Activated B cell treated with CpG ODN at 0.5 μM for 24 hours (primary cell): ENCODE results near the gene PDGFB. TPM values are rescaled to one million over a fixed set of nuclear protein-coding genes. Genes with fewer than 3 reads are reported as not detected.

Experiments used
- ATAC-seq: fragments of 200-7000 bp; cut with Tn5 transposase; one replicate; pipeline ENCODE4 v1.10.0; 2021; ENCODE audit warnings: low read depth, mild to moderate bottlenecking, moderate library complexity
- CTCF ChIA-PET: fragments of 350-600 bp; sonication (Branson Sonifier 250); formaldehyde crosslinking; loops from one replicate; lab custom pipeline; 2021; ENCODE audit warnings: antibody characterized with exemption; lab: Charles Lee
- POLR2A ChIA-PET: fragments of 350-600 bp; sonication (Branson Sonifier 250); formaldehyde crosslinking; loops from one replicate; lab custom pipeline; 2021; ENCODE audit warnings: antibody characterized with exemption; lab: Charles Lee
- DNase-seq: peaks from one replicate; pipeline ENCODE4 v3.0.0; 2022
- H3K27ac Mint-ChIP-seq: one replicate; pipeline ENCODE4 v1.8.0; 2020; ENCODE audit warnings: mixed read lengths
- H3K27me3 Mint-ChIP-seq: one replicate; pipeline ENCODE4 v1.8.0; 2021; ENCODE audit warnings: mixed read lengths
- H3K36me3 Mint-ChIP-seq: one replicate; pipeline ENCODE4 v1.8.0; 2021; ENCODE audit warnings: low read depth, mixed read lengths
- H3K4me1 Mint-ChIP-seq: one replicate; pipeline ENCODE4 v1.8.0; 2021; ENCODE audit warnings: mixed read lengths
- H3K4me3 Mint-ChIP-seq: one replicate; pipeline ENCODE4 v1.8.0; 2020; ENCODE audit warnings: mild to moderate bottlenecking, mixed read lengths
- H3K9me3 Mint-ChIP-seq: one replicate; pipeline ENCODE4 v1.8.0; 2020; ENCODE audit warnings: mixed read lengths
- intact Hi-C: fragments of 100-400 bp; cut with micrococcal nuclease; formaldehyde crosslinking; loops from one replicate; pipeline ENCODE4 v1.15.1; 2024
- total RNA-seq: library from RNA; stranded (reverse); gene quantifications from 2 replicates; pipeline ENCODE4 v1.2.3, GENCODE V29; 2022
- TF ChIP-seq, protein P1 (sequence below): fragments of 200-600 bp; IDR thresholded peaks from one replicate; pipeline ENCODE4 v1.8.0; 2022; ENCODE audit warnings: antibody characterized with exemption, mild to moderate bottlenecking

Gene PDGFB
- total RNA-seq, 1 donor from 2014 or later, result not detected

GRCh38 chr22:39209756-39210155, 35.0 kb downstream of the PDGFB start:
- ChIA-PET CTCF (no interaction called here), POLR2A (interaction anchor here (0.5 kb wide), 1 partner anchor 314 kb away, joined by 8 read pairs; no protein-coding TSS in a partner anchor)
- no peaks in the 10 kb centered on the region for H3K36me3 Mint-ChIP-seq
- no peak for DNase-seq
- H3K27me3 Mint-ChIP-seq, result peaks cover 24% of the 10 kb centered on the region
- no peaks in the 10 kb centered on the region for H3K9me3 Mint-ChIP-seq
- H3K27ac Mint-ChIP-seq, result no peak overlapping the region
- H3K4me3 Mint-ChIP-seq, result no peak overlapping the region
- peaks cover 14% of the 10 kb centered on the region for H3K4me1 Mint-ChIP-seq
- TF ChIP-seq, protein P1, sequence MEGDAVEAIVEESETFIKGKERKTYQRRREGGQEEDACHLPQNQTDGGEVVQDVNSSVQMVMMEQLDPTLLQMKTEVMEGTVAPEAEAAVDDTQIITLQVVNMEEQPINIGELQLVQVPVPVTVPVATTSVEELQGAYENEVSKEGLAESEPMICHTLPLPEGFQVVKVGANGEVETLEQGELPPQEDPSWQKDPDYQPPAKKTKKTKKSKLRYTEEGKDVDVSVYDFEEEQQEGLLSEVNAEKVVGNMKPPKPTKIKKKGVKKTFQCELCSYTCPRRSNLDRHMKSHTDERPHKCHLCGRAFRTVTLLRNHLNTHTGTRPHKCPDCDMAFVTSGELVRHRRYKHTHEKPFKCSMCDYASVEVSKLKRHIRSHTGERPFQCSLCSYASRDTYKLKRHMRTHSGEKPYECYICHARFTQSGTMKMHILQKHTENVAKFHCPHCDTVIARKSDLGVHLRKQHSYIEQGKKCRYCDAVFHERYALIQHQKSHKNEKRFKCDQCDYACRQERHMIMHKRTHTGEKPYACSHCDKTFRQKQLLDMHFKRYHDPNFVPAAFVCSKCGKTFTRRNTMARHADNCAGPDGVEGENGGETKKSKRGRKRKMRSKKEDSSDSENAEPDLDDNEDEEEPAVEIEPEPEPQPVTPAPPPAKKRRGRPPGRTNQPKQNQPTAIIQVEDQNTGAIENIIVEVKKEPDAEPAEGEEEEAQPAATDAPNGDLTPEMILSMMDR, result no peak
- intact Hi-C loops, result no loop called here
- ATAC-seq, result no peak

- peaks cover 16% of the 10 kb centered on the region for H3K27me3 Mint-ChIP-seq
- no peak overlapping the region for H3K27ac Mint-ChIP-seq
Observed at GRCh38 chr22:39208013-39208680, 36.6 kb downstream of the PDGFB start.

DNA sequence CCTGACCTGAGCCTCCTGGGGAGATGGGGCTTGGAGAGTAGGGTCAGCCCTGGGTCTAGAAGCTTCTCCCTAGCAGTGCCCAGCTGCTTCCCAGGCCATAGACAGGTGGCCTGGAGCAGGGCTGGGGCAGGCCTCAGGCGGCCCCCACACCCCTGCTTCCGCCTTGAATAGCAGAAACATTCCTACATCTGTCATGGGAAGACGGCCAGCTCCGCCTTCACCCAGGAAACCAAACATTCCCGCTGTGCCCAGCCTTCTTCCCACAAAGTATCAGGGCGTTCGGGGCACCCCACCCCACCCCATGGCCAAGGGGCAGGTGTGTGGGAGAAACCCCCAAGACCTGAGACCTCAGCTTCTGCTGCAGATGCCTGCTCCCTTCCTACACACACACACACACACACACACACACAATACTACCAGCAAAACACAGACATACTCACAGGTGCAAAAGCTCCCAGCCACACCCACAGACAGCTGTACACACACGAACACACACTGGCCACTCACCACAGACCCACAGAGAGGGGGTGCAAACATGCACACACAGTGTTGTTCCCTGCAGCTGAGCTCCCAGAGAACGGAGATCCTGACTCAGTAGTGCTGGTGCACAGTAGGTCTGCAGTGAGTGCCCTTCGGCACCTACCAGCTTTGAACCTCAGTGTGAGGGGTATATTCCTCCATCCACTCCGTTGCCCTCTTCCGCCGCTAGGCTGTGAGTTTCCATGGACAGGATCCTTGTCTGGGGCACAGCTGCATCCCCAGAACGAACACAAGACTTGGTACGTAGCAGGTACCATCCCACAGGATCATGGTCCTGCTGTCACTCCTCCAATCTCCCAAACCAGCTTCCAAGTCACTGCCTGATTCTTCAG, 37.4 kb downstream of the PDGFB start:
- Mint-ChIP-seq H3K4me1 (peaks cover 14% of the 10 kb centered on the region), H3K4me3 (no peak overlapping the region), H3K9me3 (no peaks in the 10 kb centered on the region), H3K27ac (no peak overlapping the region), H3K36me3 (no peaks in the 10 kb centered on the region), H3K27me3 (peaks cover 10% of the 10 kb centered on the region)
- DNase-seq, result no peak
- intact Hi-C loops, result no loop called here
- TF ChIP-seq, protein P1, result no peak
- no peak for ATAC-seq
- ChIA-PET CTCF (interaction anchor here (0.8 kb wide), 1 partner anchor 36 kb away, joined by 3 read pairs; no protein-coding TSS in a partner anchor), POLR2A (interaction anchor here (0.7 kb wide), 1 partner anchor 29 kb away, joined by 3 read pairs; no protein-coding TSS in a partner anchor)

More at GRCh38 chr22:39208013-39208680, 36.6 kb downstream of the PDGFB start:
- no peak overlapping the region for H3K4me3 Mint-ChIP-seq
- H3K4me1 Mint-ChIP-seq, result peaks cover 14% of the 10 kb centered on the region
- ATAC-seq (no peak), DNase-seq (no peak)
- H3K36me3 Mint-ChIP-seq, result no peaks in the 10 kb centered on the region
- no peaks in the 10 kb centered on the region for H3K9me3 Mint-ChIP-seq
- intact Hi-C loops, result no loop called here
- TF ChIP-seq, protein P1, result no peak
- POLR2A ChIA-PET, result no interaction called here
- CTCF ChIA-PET, result no interaction called here

DNA sequence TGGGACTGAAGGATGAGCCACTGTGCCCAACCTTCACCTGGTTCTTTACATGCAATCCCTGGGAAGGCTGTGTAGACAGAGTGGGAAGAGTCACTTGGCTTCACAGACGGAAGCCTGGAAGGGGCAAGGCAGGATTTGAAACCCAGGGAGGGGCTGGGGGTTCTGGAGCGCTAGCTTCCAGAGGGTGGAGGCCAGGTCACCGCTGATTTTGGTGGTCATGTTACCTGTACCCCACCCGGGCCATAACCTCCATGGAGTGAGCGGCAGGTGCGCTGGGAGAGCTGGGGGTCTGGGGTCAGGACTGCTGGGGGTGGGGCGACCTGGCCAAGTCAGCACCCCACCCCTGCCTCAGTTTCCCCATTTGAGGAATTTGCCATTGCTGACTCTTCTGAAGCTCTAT, 38.3 kb downstream of the PDGFB start:
- intact Hi-C loops, result no loop called here
- DNase-seq, result no peak
- Mint-ChIP-seq H3K9me3 (no peaks in the 10 kb centered on the region), H3K4me3 (no peak overlapping the region), H3K36me3 (no peaks in the 10 kb centered on the region), H3K27ac (no peak overlapping the region), H3K4me1 (peaks cover 14% of the 10 kb centered on the region), H3K27me3 (peaks cover 7% of the 10 kb centered on the region)
- ATAC-seq, result no peak
- TF ChIP-seq, protein P1, result no peak
- ChIA-PET POLR2A (interaction anchor here (0.7 kb wide), 1 partner anchor 30 kb away, joined by 3 read pairs; no protein-coding TSS in a partner anchor), CTCF (interaction anchor here (0.8 kb wide), 1 partner anchor 35 kb away, joined by 3 read pairs; no protein-coding TSS in a partner anchor)
